ENCODE measurements around the gene PPP2R5E.

PPP2R5E gene

DNA sequence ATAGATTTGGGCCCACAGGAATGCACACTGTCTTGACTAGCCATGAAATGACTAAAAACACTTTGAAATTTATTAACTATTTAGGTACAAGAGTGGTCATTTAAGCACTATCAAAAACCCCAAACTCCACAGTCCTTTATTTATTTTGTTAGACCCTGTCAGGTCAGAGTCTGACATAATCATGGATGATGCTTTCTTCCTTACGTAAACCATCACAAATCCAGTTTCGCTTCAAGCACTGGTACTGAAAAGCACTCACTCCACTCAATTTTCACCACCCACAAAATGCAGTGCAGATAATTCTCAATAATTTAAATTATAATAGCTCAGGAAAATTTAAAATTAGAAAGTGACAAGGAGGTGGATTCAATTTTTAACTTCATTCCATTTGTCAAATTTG, 25.8 kb downstream of the PPP2R5E start:
- DNase-seq = no peak

DNA sequence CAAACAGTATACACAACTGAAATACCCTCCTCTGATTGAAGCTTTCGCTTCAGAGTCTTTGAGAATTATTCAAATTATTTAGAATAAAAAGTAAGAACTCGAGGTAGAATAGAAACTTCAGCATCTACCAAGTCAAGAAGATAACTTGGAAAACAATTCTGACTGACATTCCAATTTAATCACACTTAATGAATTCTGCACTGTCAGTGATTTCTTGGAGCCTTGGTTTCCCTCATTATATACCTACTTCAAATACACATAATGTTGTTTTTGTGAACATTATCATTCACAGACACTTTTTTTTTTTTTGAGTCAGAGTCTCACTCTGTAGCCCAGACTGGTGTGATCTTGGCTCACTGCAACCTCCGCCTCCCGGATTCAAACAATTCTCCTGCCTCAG, 27.9 kb downstream of the PPP2R5E start:
- no peak for DNase-seq

- DNase-seq = no peak
These were observed 29.4 kb downstream of the PPP2R5E start for GRCh38 chr14:63513756-63514155.

DNA sequence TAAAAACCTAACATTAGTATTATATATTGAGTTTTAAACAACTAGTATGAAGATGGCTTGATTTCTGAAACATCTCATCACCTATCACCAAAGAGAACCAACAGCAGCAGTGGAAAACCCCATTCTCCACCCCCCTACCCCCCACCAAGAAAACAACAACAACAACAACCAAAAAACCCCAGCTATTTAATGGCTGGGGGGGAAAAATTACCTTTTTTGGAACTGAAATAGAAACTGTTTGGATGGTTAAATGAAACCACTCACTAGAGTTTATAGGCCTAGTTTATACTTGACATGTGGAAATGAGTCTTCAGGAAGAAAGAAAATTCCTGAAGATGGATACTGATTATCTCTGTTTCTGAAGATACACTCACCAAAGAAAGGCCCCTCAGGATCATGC, 30.3 kb downstream of the PPP2R5E start:
- DNase-seq = peak in 1 of 2 donors; percentile 8

GRCh38 chr14:63510538-63510937, 32.6 kb downstream of the PPP2R5E start:
- peak in 1 of 2 donors; percentile 21 for DNase-seq

GRCh38 chr14:63508033-63508432, 35.1 kb downstream of the PPP2R5E start:
- DNase-seq = peak in 1 of 2 donors; percentile 36

- no peak for DNase-seq
These were observed 38.5 kb downstream of the PPP2R5E start for GRCh38 chr14:63504648-63505047.

- no peak for DNase-seq
These were observed 41.7 kb downstream of the PPP2R5E start for GRCh38 chr14:63501429-63501828.

DNA sequence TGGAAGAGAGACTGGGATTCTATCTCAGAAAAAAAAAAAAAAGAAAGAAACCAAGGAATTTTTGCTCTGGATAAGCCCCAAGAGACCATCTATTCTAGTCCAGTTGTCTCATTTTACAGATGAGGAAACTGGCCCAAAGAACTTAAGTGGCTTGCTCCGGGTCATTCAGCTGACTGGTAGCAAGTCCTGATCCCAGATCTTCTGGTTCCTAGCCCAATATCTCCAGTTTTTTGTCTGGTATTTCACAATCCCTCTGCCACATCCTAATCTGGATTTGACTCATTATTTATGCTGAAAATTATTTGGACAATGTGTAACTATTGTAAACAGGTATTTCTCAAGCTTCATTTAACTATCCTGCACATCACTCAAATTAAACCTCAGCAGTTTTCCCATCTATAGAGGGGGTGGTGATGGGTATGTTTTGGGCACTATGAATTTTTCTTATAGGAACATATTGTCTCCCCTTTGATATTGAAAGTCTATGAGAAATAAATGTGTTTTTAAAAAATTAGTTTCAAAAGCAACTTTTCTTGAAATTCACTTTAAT, 43.4 kb downstream of the PPP2R5E start:
- no peak for DNase-seq

DNA sequence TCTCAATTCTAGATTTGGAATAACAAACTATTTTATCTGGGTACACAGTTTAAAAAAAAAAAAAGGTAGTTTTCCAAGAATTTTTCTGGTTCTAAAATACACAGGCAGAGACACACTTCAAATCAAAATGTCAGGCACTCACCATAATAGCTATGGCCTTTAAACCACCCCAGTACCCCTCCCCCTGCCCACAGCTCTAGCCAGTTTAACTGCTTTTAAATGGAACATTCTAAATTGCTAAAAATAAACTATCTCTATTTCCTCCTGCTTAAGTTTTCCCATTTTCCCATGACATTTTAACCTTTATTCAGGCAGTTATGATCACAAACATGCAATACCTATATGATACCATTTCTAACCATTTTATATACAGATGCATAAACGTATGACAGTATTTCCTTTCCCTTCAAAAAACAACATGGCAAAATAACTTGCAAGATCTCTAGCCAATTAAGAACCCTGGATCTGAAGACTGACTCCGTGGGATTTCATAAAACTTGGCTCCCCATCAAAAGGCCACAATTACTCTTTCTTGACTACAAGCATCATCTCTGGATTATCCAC, 46.3 kb downstream of the PPP2R5E start:
- DNase-seq = no peak

- no peak for DNase-seq
These were observed 49.9 kb downstream of the PPP2R5E start for GRCh38 chr14:63493246-63493645.

- no peak for DNase-seq
These were observed 50.8 kb downstream of the PPP2R5E start for GRCh38 chr14:63492391-63492790.

GRCh38 chr14:63487724-63488123, 55.5 kb downstream of the PPP2R5E start:
- no peak for DNase-seq

DNA sequence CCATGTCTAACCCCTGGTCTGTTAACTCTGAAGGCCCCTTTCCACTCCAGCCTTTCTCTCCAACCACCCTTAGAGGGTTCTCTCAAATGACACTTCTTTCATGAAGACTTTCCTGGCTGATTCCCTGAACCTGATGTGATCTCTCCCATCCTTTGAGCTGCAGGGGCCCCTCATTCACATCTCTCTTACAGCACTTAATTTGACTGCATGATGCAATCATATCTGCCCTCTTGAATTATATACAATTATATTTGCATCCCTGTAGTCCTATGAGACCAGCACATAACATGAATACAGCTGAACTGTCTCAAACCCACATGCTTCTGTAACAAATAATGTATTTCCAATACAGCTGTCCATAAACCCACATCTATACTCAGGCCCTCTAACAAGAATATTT, 56.4 kb downstream of the PPP2R5E start:
- DNase-seq = no peak

DNA sequence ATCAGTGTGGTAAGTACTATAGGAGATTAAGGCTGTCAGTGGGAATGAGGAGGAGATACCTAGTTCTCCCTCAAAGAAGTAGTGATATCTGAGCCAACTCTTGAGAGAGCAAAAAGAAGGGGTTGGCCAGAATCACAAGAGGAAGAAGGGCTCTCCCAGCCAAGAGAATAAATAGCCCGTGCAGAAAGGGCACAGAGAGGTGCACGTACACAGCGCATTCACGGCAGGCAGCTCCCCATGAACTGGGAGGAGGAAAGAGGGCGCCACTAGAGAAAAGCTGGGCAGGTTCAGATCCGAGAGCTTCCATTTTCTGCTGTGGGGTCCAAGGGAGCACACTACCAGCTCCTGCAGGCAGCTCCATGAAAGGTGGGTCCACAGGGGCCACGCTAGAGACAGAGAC, 59.9 kb downstream of the PPP2R5E start:
- DNase-seq = no peak

GRCh38 chr14:63480599-63480998, 62.6 kb downstream of the PPP2R5E start:
- no peak for DNase-seq

GRCh38 chr14:63478437-63478852, 64.7 kb downstream of the PPP2R5E start:
- peak in 1 of 2 donors; percentile 9 for DNase-seq

DNA sequence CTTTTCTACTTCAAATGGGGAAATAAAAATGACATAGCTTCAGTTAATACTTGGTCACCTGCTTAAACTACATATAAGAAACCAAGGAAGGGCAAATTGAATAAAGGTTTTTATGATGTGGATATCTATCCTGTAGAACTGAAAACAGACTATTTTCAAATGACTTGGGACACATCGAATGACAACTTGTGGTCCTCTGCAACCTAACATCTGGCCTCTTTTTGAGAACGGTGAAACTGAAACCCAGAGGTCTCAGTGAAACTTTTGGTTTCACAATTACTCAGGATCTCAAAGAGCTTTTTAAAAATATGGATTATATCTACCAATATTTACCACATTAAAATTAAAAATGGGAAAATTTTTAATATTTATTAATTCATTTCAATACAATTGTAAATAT, 65.2 kb downstream of the PPP2R5E start:
- peak; percentile 5 to 65 for DNase-seq

DNA sequence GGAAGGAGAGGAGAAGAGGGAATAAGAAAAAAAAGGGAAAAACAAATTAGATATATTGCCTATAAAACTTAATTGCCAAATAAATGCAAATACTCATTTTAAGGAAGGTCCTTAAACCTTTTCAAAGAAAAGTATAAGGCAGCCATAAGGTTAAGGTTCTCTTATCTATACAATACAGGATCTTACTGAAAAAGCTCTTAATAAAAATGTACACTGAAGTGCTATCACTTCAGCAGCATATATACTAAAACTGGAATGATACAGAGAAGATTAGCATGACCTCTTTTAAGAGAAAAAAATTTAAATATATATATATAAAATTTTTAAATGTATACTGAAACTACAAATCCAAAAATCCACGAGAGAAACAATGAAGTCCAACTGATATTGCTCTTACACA, 65.6 kb downstream of the PPP2R5E start:
- no peak for DNase-seq

GRCh38 chr14:63475761-63476160, 67.4 kb downstream of the PPP2R5E start:
- DNase-seq = no peak

DNA sequence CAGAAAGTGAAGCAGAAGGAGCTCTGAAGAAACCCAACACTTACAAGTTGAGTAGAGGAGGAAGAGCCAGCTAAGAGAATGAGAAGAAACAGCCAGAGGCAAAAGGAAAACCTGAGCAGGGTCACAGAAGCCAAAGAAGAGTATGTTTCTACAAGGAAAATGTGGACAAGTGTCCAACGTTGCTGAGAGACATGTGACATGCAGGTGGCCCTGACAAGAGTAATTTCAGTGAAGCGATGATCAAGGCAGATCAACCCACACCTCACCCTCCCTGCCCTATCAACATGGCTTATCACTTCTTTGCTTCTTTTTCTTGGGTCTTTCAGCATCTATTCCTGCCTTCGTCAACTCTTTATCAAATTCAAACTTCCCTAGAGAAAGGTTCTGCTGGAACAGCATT, 68.3 kb downstream of the PPP2R5E start:
- DNase-seq = no peak

- DNase-seq = no peak
These were observed 69.1 kb downstream of the PPP2R5E start for GRCh38 chr14:63474111-63474510.

DNA sequence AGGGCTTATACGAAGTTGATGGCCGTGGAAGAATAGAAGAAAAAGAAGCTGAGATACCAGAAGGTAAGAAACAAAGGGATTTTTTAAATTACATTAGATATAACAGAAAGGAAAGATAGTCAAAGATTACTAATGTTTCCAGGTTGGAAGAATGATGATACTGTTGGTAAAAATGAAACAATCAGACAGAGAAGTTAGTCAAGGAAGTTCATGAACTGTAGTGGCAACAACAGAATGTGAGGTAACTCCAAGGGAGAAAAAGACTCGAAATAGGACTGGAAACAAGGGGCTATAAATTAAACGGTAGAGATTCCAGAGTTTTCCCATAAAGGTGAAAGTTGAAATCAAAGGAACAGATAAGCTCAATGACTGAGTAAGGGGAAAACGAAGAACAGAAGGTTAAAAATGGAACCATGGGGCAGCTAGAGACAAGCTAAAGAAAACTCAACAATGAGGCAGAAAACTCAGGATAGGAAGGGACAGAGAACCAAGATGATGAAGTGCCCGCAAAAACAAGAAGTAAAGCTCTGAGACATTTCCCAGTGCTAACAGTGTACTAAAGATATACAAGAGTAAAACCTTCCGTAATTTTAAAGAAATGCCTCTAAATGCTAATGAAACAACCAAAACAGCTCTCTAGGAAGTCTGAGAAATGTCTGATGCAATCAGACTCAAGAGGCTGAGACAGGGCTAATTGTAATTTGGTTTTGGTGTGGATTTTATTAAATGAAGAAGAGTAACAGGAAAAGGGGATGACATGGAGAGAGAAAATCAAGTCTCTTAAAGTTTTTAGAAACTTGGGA, 70.0 kb downstream of the PPP2R5E start:
- DNase-seq = no peak
